ENCODE measurements around the gene PCDHA8. TPM values are rescaled to one million over a fixed set of nuclear protein-coding genes. Genes with fewer than 3 reads are reported as not detected.
"Not testable (repeated sequence)": the region's sequence is repeated elsewhere in the genome, so short reads cannot be mapped to it uniquely, and the experiment has no call there.

Gene PCDHA8
- total and polyA plus RNA-seq, 4 donors = 0.14 to 0.37 (median 0.23) TPM; not detected in 1

- no peak for TF ChIP-seq CTCF (IDR thresholded peaks at IDR 0.05; ENCODE audit: control extremely low read depth, extremely low read depth)
- Histone ChIP-seq H3K36me3 (ENCODE audit: control insufficient read depth in 4 of 4, insufficient read depth in 4 of 4, low read length in 4 of 4) (no peaks in the 10 kb centered on the region), H3K27ac (ENCODE audit: low read depth in 1 of 2, low read length in 1 of 2) (no peak within 1 kb of the TSS), H3K4me3 (no peak within 1 kb of the TSS), H3K4me1 (ENCODE audit: control insufficient read depth in 5 of 5, insufficient read depth in 5 of 5, low read length in 5 of 5) (no peaks in the 10 kb centered on the region), H3K27me3 (ENCODE audit: control insufficient read depth in 3 of 3, insufficient read depth in 3 of 3, low read length in 2 of 3) (no peaks in the 10 kb centered on the region), H3K9me3 (ENCODE audit: control insufficient read depth in 4 of 4, insufficient read depth in 3 of 4, low read length in 3 of 4) (peaks cover 0 to 21% (median 0%) of the 10 kb centered on the region in 4 donors), H3K9ac (ENCODE audit: insufficient read depth in 1 of 2, low read length in 2 of 2) (no peak within 1 kb of the TSS)
- DNase-seq (peak in 1 of 3 donors; percentile 10), ATAC-seq (ENCODE audit: insufficient read depth, low FRiP score) (no peak)
- WGBS, 2 donors = 25 to 37% methylated on average over 39 of the region's 39 CpGs
Observed at GRCh38 chr5:140821375-140822280, 19.4 kb upstream of the PCDHA8 start, which contains the start of gene PCDHA5. Gene PCDHA5 (plus strand): TSS chr5:140821613.

- no peak for TF ChIP-seq CTCF (IDR thresholded peaks at IDR 0.05; ENCODE audit: control extremely low read depth, extremely low read depth)
- Histone ChIP-seq H3K4me3 (no peak overlapping the region), H3K27ac (ENCODE audit: low read depth in 1 of 2, low read length in 1 of 2) (no peak overlapping the region), H3K9me3 (ENCODE audit: control insufficient read depth in 4 of 4, insufficient read depth in 3 of 4, low read length in 3 of 4) (peaks cover 0 to 19% (median 0%) of the 10 kb centered on the region in 4 donors), H3K27me3 (ENCODE audit: control insufficient read depth in 3 of 3, insufficient read depth in 3 of 3, low read length in 2 of 3) (no peaks in the 10 kb centered on the region), H3K36me3 (ENCODE audit: control insufficient read depth in 4 of 4, insufficient read depth in 4 of 4, low read length in 4 of 4) (no peaks in the 10 kb centered on the region), H3K4me1 (ENCODE audit: control insufficient read depth in 5 of 5, insufficient read depth in 5 of 5, low read length in 5 of 5) (no peaks in the 10 kb centered on the region), H3K9ac (ENCODE audit: insufficient read depth in 1 of 2, low read length in 2 of 2) (no peak overlapping the region)
- ATAC-seq (ENCODE audit: insufficient read depth, low FRiP score) = no peak
- DNase-seq = no peak
- 25 to 27% methylated on average over 6 of the region's 6 CpGs for WGBS, 2 donors
Observed at GRCh38 chr5:140822281-140822629, 18.7 kb upstream of the PCDHA8 start.

- H3K36me3 ChIP-seq (ENCODE audit: control insufficient read depth in 4 of 4, insufficient read depth in 4 of 4, low read length in 4 of 4); H3K27ac ChIP-seq (ENCODE audit: low read depth in 1 of 2, low read length in 1 of 2); H3K9ac ChIP-seq (ENCODE audit: insufficient read depth in 1 of 2, low read length in 2 of 2); DNase-seq; H3K4me1 ChIP-seq (ENCODE audit: control insufficient read depth in 5 of 5, insufficient read depth in 5 of 5, low read length in 5 of 5); ATAC-seq (ENCODE audit: insufficient read depth, low FRiP score); H3K4me3 ChIP-seq; H3K27me3 ChIP-seq (ENCODE audit: control insufficient read depth in 3 of 3, insufficient read depth in 3 of 3, low read length in 2 of 3): not testable (repeated sequence)
- 50 to 58% methylated on average over 48 of the region's 48 CpGs for WGBS, 2 donors
- peaks cover 0 to 20% (median under 1%) of the 10 kb centered on the region in 4 donors for H3K9me3 ChIP-seq (ENCODE audit: control insufficient read depth in 4 of 4, insufficient read depth in 3 of 4, low read length in 3 of 4)
Observed at GRCh38 chr5:140822969-140823368, 18.0 kb upstream of the PCDHA8 start.

GRCh38 chr5:140823475-140823874, 17.5 kb upstream of the PCDHA8 start:
- Histone ChIP-seq H3K27ac (ENCODE audit: low read depth in 1 of 2, low read length in 1 of 2) (no peak overlapping the region), H3K27me3 (ENCODE audit: control insufficient read depth in 3 of 3, insufficient read depth in 3 of 3, low read length in 2 of 3) (peaks cover 0 to 4% (median 0%) of the 10 kb centered on the region in 3 donors), H3K36me3 (ENCODE audit: control insufficient read depth in 4 of 4, insufficient read depth in 4 of 4, low read length in 4 of 4) (no peaks in the 10 kb centered on the region), H3K9ac (ENCODE audit: insufficient read depth in 1 of 2, low read length in 2 of 2) (no peak overlapping the region), H3K4me1 (ENCODE audit: control insufficient read depth in 5 of 5, insufficient read depth in 5 of 5, low read length in 5 of 5) (no peaks in the 10 kb centered on the region), H3K9me3 (ENCODE audit: control insufficient read depth in 4 of 4, insufficient read depth in 3 of 4, low read length in 3 of 4) (peaks cover 0 to 24% (median 3%) of the 10 kb centered on the region in 4 donors), H3K4me3 (no peak overlapping the region)
- DNase-seq (no peak), ATAC-seq (ENCODE audit: insufficient read depth, low FRiP score) (no peak)
- WGBS, 2 donors = 55 to 62% methylated on average over 35 to 38 of the region's 38 CpGs
- no peak for TF ChIP-seq CTCF (IDR thresholded peaks at IDR 0.05; ENCODE audit: control extremely low read depth, extremely low read depth)

Data from lung (tissue), 12 donors.